ENCODE data around the gene TK1.

TK1 gene

DNA sequence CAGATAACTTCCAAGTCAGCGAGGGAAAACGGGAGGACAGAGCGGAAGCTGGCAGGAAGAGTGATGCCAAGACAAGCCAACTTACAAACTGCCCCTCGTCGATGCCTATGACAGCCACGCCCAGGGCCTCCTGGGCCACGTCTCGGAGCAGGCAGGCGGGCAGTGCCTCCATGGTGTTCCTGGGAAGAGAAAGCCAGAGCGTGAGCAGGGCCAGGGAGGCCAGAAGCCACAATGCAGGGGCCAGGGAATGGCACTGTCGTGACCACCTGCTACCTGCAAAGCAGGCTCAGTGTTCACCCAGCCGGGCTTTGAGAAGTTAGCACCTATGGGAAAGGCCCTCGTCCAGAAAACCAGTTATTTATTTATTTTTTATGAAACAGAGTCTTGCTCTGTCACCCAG is 4.3 kb downstream of the TK1 start:
- no peaks in the 10 kb centered on the region for H3K4me1 ChIP-seq
- no peak overlapping the region for H3K4me3 ChIP-seq (ENCODE audit: low read depth, low read length)
- H3K27me3 ChIP-seq = no peaks in the 10 kb centered on the region
- TF ChIP-seq, protein P1, sequence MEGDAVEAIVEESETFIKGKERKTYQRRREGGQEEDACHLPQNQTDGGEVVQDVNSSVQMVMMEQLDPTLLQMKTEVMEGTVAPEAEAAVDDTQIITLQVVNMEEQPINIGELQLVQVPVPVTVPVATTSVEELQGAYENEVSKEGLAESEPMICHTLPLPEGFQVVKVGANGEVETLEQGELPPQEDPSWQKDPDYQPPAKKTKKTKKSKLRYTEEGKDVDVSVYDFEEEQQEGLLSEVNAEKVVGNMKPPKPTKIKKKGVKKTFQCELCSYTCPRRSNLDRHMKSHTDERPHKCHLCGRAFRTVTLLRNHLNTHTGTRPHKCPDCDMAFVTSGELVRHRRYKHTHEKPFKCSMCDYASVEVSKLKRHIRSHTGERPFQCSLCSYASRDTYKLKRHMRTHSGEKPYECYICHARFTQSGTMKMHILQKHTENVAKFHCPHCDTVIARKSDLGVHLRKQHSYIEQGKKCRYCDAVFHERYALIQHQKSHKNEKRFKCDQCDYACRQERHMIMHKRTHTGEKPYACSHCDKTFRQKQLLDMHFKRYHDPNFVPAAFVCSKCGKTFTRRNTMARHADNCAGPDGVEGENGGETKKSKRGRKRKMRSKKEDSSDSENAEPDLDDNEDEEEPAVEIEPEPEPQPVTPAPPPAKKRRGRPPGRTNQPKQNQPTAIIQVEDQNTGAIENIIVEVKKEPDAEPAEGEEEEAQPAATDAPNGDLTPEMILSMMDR (IDR thresholded peaks at IDR 0.05; ENCODE audit: low read depth, low read length) = no peak
- no peaks in the 10 kb centered on the region for H3K9me3 ChIP-seq
- DNase-seq = no peak
- peaks cover 37% of the 10 kb centered on the region for H3K36me3 ChIP-seq

DNA sequence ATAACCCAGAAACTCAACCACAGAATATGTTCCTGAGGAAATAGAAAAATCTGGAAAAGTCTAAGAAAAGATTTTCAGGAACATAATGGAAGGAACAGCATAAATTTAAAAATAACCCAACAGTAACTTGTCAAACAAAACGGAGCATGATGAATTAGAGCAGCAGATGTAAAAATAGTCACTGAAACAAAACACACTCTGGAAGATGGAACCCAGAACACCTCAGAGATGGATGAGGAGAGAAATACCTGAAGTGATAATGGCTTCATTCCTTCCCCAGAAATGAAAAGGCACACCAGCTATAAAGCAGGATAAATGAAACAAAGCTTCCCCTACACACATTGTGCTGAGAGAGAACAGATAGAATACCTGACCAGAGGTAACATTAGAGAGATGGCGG is 6.3 kb downstream of the TK1 start:
- no peak for DNase-seq
- TF ChIP-seq, protein P1 (IDR thresholded peaks at IDR 0.05; ENCODE audit: low read depth, low read length) = no peak
- Histone ChIP-seq H3K27me3 (no peaks in the 10 kb centered on the region), H3K4me3 (ENCODE audit: low read depth, low read length) (no peak overlapping the region), H3K4me1 (peaks cover 7% of the 10 kb centered on the region), H3K9me3 (no peaks in the 10 kb centered on the region), H3K36me3 (peaks cover 37% of the 10 kb centered on the region)

DNA sequence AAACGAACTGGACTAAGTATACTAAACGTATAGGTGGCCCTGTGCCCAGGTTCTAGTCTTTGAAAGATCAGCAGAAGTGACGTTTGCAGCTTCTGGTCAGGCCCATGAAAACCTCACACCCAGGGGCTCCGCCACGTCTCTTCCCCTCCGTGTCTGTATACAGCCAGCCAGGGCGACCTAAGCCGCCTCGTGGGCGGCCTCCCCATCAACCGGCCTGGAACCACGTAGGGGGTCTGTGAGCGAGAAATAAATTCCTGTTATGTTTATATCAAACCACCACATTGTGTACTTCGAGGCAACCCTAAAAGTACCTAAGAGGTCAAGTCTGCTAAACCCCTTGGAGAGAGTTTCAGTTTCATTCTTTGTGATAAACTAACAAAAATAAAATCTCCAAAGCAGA is 6.8 kb downstream of the TK1 start:
- DNase-seq = no peak
- Histone ChIP-seq H3K4me1 (peaks cover 7% of the 10 kb centered on the region), H3K36me3 (peaks cover 41% of the 10 kb centered on the region), H3K9me3 (no peaks in the 10 kb centered on the region), H3K27me3 (no peaks in the 10 kb centered on the region), H3K4me3 (ENCODE audit: low read depth, low read length) (no peak overlapping the region)
- TF ChIP-seq, protein P1 (IDR thresholded peaks at IDR 0.05; ENCODE audit: low read depth, low read length) = no peak

DNA sequence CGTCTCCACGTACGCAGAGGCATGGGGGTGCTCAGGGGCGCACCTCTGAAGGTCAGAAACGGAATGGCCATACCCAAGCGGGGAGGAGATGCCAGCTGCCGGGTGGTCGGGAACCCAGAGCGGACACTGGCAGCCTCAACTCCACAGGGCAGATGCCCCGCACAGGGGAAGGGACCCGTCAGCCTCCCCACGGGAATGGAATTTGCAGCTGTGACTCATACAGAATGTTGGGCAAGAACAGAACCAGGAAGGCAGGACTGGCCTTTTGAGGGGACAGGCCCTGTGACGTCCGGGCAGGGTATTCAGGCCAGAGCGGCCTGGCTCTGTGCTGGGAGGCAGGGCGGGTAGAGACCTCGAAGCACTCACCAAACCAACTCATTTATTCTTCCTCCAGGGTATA is 7.5 kb downstream of the TK1 start:
- H3K4me3 ChIP-seq (ENCODE audit: low read depth, low read length) = no peak overlapping the region
- TF ChIP-seq, protein P1 (IDR thresholded peaks at IDR 0.05; ENCODE audit: low read depth, low read length) = no peak
- no peak for DNase-seq
- peaks cover 47% of the 10 kb centered on the region for H3K36me3 ChIP-seq
- H3K9me3 ChIP-seq = no peaks in the 10 kb centered on the region
- no peaks in the 10 kb centered on the region for H3K27me3 ChIP-seq
- peaks cover 7% of the 10 kb centered on the region for H3K4me1 ChIP-seq

DNA sequence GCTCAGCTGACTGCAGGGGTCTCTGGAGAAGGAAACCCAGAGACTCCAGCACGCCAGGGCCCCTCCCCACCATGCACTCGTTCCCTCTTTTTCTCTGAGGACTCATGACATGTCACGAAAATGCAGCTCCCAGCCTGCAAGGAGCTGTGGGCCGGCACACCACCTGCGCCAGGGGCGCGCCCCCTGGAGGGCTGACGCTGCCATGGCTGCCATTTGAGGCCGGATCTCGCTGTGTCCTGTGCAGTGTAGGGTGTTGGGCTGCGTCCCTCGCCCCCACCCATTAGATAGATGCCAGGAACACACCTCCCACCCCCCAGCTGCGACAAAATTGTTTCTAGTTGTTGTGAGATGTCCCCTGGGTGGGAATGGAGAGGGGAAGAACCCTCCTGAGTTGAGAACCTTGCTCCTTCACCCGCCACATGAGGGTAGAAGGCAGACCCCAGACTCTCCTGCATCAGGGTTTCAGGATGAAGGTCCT is 10.3 kb downstream of the TK1 start:
- Histone ChIP-seq H3K4me1 (peaks cover 7% of the 10 kb centered on the region), H3K36me3 (peaks cover 38% of the 10 kb centered on the region)
- peak; percentile 81 for DNase-seq

DNA sequence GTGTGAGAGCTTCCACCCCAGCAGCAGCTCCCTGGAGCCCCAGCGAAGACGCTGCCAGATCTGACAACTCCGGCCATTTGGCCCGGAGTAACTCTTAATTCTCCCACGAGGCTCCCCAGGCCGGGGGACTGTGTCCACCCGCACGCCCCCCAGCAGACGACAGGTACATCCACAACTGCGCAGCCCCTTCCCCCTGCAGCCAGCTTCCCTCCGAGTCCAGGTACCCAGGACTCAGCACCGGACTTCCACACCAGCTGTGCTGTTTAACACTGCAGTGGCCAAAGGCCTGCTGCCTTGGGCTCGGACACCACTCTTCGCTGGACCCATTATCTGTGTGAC is 11.2 kb downstream of the TK1 start:
- DNase-seq = no peak
- TF ChIP-seq, protein P1 (IDR thresholded peaks at IDR 0.05; ENCODE audit: low read depth, low read length) = no peak
- Histone ChIP-seq H3K27me3 (no peaks in the 10 kb centered on the region), H3K36me3 (peaks cover 35% of the 10 kb centered on the region), H3K4me3 (ENCODE audit: low read depth, low read length) (no peak overlapping the region), H3K9me3 (no peaks in the 10 kb centered on the region), H3K4me1 (peaks cover 7% of the 10 kb centered on the region)

More for the DNA sequence above, 10.3 kb downstream of the TK1 start:
- Histone ChIP-seq H3K4me3 (ENCODE audit: low read depth, low read length) (no peak overlapping the region), H3K9me3 (no peaks in the 10 kb centered on the region), H3K27me3 (no peaks in the 10 kb centered on the region)
- TF ChIP-seq, protein P1 (IDR thresholded peaks at IDR 0.05; ENCODE audit: low read depth, low read length) = peak; percentile 96

Measured in BE2C (cell line).